HG03064 (cell line): ENCODE measurements around the gene IWS1.
"Not testable (repeated sequence)": the region's sequence is repeated elsewhere in the genome, so short reads cannot be mapped to it uniquely, and the experiment has no call there.

Experiments
- ATAC-seq: cut with Tn5 transposase; IDR thresholded peaks from one replicate; pipeline ENCODE4 v1.9.1; 2021; ENCODE audit warnings: low read depth; ENCODE audit not compliant: unreplicated experiment

IWS1 gene

DNA sequence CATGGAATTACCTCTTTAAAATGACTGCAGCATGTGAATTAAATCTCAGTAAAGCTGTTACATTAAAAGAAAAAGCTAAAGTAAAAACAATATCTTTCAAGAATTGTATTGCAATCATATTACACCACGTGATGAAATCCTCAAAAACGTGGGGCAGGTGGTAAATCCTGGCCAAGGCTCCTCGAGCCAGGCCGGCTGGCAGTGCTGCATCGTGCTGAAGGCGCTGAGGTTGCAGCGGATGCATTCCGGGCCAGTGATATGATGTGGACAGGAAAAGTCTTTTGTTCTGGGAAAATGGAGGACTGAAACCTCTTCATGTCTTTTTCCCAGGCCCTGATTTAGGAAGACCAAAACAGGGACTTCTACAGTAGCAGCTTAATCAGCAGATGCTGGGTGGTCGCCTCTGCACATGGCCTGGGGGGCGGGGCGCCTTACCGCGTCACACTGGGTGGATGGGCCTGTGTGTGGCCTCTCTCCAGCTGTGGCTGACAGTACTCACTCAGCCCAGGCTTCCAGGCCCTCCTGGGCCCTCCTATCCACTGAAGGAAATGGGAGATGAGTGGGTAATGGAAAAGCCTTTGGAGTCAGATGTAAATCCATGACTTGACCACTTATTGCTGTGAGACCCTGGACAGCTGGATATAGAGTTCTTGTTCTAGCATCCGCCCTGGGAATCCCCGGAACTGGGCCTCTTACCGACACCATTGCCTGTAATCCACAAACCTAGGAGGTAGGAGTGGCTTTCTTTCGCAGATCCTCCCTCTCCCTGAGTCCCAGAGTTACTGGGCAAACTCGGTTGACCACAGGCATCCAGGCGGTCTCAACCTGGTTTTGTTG, 62.9 kb downstream of the IWS1 start:
- ATAC-seq, result no peak

GRCh38 chr2:127462461-127462860, 63.8 kb downstream of the IWS1 start:
- ATAC-seq, result no peak

GRCh38 chr2:127456960-127457359, 69.3 kb downstream of the IWS1 start:
- ATAC-seq, result no peak

- ATAC-seq, result no peak
These were observed 70.5 kb downstream of the IWS1 start for GRCh38 chr2:127455566-127456493.

DNA sequence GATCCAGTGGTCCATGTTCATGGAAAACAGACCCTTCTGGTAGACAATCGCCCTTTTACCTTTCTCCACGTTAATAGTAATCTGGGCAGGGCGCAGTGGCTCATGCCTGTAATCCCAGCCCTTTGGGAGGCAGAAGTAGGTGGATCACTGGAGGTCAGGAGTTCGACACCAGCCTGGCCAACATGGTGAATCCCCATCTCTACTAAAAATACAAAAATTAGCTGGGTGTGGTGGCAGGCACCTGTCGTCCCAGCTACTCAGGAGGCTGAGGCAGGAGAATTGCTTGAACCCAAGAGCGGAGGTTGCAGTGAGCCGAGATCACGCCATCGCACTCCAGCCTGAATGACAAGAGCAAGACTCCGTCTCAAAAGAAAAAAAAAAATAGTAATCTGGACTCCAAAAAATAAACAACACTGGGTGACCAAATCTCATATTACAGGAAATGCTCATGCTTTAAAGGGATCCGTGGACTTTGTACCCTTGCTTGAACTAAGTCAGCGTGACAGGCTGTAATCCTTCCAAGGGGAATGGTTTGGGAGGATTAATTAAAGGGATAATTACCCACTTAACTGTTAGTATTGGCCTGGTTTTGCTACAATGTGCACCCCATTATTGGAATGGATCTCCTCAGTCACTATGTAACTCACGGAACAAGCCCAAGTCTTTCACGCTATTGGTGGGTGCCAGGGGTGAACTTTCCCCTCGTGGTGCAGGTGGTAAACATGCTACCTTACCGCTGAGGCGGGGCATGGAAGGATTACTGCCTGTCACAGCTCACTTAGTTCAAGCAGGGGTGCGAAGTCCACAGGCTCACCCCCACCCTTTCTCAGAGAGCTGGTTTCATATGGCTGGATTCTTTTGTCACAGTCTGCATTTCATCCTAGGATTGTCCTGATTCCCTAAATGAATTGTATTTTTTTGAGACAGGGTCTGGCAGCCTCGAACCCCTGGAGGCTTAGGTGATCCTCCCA, 71.4 kb downstream of the IWS1 start:
- ATAC-seq, result no peak

GRCh38 chr2:127453392-127454171, 72.7 kb downstream of the IWS1 start:
- no peak for ATAC-seq

DNA sequence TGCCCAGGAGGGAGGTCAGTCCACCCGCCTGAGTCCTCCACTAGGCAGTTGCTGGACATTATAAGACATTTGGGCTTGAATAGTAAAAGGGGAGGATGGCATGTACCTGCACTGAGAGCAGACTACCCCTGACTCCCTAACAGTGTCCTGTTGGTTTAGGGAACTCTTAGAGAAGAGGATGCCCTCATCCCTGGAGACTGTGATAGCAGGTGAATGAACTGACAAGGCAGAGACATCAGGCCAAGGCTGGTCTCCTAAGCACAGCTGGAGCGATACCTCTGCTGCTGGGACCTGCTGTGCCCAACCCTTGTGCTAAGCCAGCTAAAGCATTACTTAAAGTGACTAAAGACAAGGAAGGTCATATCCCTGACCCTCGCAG, 73.3 kb downstream of the IWS1 start:
- ATAC-seq, result no peak

GRCh38 chr2:127452423-127452822, 73.9 kb downstream of the IWS1 start:
- not testable (repeated sequence) for ATAC-seq

DNA sequence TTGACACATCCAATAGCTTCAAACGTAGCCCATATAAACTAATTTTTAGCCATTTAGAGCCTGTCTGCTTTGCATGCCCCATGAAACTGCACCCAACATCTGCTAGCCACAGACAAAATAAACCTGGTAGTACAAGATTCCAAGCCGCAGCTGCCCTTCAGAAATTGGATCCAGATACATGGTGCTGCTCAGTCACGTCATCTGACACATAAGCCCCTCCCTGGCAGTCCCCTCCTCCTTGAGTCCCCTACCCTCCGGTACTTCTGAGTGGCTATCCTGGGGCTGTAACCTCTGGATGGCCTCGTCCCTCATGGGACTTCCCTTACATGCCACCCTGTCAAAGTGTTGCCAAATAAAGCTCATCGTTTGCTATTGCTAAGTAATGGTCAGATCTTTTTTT, 74.3 kb downstream of the IWS1 start:
- no peak for ATAC-seq

DNA sequence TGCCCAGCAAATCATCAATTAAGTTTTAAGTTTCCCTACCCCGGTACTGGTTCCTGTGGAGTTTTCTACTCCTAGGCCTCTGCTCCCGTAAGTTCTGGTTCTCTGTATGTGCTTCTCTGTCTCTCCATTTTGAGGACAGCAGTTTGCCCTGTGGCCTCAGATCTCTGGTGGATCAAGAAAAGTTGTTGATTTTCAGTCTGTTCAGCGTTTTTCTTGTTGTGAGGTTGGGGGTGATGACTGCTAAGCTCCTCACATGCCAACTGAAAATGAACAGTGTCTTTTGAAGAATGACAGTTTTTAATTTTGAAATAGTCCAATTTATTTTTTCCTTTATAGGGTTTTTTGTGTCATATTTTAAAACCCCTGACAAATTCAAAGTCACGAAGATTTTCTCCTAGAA, 76.4 kb downstream of the IWS1 start:
- ATAC-seq, result no peak

GRCh38 chr2:127449414-127449813, 76.9 kb downstream of the IWS1 start:
- ATAC-seq, result no peak

DNA sequence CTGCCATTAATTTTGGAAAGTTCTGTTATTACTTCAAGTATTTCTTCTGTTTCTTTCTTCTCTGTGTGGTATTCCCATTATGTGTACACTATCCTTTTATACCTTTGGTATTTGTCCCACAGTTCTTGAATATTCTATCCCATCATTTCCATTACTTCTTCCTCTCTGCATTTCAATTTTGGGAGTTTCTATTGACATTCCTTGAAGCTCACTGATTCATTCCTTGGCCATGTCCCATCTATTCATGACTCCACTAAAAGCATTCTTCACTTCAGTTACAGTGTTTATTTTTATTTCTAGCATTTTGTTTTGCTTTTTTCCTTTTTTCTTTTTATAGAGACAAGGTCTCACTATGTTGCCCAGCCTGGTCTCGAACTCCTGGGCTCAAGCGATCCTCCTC, 77.8 kb downstream of the IWS1 start:
- ATAC-seq, result no peak

GRCh38 chr2:127439343-127439742, 86.9 kb downstream of the IWS1 start:
- ATAC-seq, result no peak

DNA sequence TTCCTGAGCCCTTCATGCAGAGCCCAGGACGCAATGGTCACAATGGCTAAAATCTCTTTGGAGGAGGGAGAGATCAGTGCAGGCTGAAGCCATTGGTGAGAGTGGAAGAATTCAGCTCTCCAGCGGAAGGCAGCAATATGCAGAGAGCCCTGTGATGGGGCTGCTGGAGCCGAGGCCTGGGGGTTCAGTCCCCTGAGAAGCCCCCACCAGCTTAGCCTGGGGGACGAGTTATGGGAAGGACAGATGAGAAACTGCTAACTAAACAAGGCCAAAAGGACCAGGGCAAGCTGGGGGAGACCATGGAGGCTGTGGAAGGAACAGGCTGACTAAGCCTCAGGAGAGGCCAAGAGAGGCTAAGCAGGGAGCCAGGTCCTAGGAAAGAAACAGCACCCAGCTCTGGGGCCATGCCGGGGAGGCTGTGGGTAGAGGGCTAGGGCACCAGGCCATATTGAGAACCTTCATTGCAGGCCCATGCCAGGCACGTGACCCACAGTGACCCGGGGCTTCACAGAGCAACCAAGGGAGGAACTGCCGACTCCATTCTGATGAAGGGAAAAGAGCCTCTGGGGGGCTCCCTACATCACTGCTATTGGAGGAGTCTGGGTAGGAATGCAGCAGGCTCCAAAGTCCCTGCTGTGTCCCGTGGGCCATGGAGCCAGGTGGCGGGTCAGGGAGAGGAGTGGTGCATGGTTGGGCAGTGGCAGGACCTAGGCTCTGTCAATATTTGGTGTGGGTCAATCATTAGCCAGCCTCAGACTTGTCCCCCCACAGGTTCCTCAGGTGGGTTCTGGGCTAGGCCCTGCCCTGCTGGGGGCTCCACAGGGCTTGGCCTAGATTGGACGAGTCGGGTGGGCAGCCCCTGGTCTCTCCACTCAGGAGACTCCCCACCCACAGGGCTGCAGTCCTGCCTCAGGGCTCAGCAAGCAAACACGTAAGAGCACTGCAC, 88.2 kb downstream of the IWS1 start:
- no peak for ATAC-seq

GRCh38 chr2:127437056-127437455, 89.2 kb downstream of the IWS1 start:
- no peak for ATAC-seq

DNA sequence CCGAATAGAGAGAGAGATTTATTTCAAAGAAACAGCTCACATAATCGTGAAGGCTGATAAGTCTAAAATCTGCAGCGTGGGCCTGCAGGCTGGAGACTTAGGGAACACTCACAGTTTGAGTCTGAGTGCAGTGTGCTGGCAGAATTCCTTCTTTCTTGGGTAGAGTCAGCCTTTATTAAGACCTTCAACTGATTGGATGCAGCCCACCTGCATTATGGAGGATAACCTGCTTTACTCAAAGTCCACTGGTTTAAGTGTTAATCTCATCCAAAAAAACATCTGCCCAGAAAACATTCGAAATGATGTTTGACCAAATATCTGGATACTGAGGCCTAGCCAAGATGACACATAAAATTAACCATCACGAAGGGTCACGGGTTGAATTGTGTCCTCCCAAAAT, 91.8 kb downstream of the IWS1 start:
- ATAC-seq, result no peak

- ATAC-seq, result no peak
These were observed 94.8 kb downstream of the IWS1 start for GRCh38 chr2:127431408-127432023.
